Activated CD8-positive, alpha-beta memory T cell treated with anti-CD3 and anti-CD28 coated beads for 36 hours (primary cell): ENCODE results near the gene MT1H. TPM values are rescaled to one million over a fixed set of nuclear protein-coding genes. Genes with fewer than 3 reads are reported as not detected.

Experiments
- CTCF ChIA-PET: fragments of 350-600 bp; sonication (Branson Sonifier 250); formaldehyde crosslinking; loops from one replicate; lab custom pipeline; 2021; ENCODE audit warnings: antibody characterized with exemption; lab: Charles Lee
- POLR2A ChIA-PET: fragments of 350-600 bp; sonication (Branson Sonifier 250); formaldehyde crosslinking; loops from one replicate; lab custom pipeline; 2021; ENCODE audit warnings: antibody characterized with exemption; lab: Charles Lee
- total RNA-seq, 2 experiments: library from RNA; stranded (reverse); gene quantifications; one replicate each; pipeline ENCODE4 v1.2.3, GENCODE V29; 2021

Gene MT1H
- total RNA-seq, 2 experiments from 2014 or later = 0.63 to 1.1 TPM

DNA sequence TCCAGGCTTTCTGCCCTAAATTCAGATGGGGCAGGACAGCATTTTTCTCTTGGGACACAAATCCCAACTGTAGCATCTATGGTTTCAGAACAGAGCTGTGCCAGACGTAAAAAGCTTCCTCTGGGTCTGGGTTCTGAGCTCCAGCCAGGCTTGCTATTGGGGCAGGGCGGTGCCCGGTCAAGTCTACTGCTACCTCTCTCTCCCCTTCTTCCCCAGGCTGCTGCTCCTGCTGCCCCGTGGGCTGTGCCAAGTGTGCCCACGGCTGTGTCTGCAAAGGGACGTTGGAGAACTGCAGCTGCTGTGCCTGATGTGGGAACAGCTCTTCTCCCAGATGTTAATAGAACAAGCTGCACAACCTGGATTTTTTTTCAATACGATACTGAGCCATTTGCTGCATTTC is 36.1 kb upstream of the MT1H start:
- CTCF ChIA-PET = interaction anchor here (2.0 kb wide), 1 partner anchor 10 kb away, joined by 9 read pairs; no protein-coding TSS in a partner anchor
- POLR2A ChIA-PET = no interaction called here

DNA sequence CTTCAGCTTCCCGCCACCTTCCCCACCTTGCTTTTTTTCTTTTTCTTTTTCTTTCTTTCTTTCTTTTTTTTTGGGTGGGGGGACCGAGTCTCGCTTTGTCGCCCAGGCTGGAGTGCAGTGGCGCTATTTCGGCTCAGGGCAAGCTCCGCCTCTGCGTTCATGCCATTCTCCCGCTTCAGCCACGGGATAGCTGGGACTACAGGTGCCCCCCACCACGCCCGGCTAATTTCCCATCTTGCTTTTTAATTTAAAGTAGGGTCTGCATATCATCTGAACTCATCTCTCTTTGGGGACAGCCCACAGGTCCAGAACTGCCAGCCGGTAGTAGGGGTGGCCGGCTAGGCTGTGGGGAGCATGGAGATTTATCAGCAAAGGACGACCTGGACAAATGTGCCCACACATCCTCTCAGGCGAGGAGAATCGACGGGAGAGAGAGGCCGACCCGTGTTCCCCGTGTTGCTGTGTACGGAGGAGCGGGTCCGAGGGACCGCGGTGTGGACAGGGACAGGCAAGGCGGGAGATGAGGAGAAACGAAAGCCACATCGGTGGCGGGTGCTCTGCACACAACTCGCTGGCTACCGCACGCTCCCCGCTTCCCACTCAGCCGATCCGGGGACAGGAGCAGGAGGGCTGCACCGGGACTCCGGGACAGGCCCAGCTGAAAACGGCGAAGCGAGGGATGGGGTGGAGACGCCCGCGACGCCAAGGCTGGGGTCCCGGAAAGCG is 34.7 kb upstream of the MT1H start:
- POLR2A ChIA-PET = no interaction called here
- CTCF ChIA-PET = interaction anchor here (2.0 kb wide), 1 partner anchor 8 kb away, joined by 9 read pairs; no protein-coding TSS in a partner anchor

DNA sequence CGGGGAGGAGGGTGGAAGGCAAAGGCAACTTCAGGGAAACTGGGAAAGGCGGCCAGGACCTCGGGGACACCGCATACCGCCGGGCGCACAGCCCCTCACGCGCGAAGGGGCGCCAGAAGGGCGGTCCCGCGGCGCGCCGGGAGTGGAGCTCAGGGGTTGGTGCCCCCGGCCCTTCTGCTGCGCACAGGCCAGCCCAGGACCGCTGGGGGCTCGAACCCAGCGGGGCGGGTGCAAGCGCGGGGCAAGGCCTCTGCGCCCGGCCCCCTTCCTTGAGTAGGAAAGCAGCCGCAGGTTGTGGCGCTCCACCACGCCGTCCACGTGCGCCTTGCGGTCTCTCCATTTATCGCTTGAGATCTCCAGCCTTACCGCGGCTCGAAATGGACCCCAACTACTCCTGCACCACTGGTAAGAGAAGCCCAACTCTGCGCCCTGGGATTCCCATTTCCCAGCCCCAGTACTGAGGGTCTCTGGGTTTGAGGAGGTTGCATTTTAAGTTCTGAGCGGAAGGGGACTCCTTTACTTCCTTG is 34.1 kb upstream of the MT1H start:
- CTCF ChIA-PET = no interaction called here
- POLR2A ChIA-PET = no interaction called here

DNA sequence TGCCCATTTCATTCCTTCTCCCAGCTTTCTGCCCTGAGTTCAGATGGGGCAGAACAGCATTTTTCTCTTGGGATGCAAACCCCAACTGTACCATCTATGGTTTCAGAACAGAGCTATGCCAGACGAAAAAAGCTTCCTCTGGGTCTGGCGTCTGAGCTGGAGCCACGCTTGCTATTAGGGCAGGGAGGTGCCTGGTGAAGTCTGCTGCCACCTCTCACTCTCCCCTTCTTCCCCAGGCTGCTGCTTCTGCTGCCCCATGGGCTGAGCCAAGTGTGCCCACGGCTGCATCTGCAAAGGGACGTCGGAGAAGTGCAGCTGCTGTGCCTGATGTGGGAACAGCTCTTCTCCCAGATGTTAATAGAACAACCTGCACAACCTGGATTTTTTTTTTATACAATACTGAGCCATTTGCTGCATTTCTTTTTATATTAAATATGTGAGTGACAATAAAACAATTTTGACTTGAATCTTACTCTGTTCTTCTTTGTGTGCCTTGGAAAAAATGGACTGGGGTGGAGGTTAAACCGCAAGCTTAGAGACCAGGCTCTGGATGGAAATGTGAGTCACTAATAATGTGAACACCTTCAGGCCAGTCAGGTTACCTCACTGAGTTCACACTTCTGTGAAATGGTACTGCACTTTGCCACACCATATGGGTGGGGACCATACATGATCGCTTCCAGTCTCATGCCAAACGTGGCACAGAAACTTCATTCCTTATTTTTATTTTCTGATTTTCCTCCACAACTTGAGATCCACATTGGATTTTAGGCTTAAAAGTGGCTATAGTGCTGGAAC is 32.8 kb upstream of the MT1H start:
- ChIA-PET CTCF (interaction anchor here (1.1 to 1.9 kb wide), 3 partner anchors 12 to 60 kb away, joined by 3 to 6 read pairs (median 5); no protein-coding TSS in a partner anchor), POLR2A (no interaction called here)

DNA sequence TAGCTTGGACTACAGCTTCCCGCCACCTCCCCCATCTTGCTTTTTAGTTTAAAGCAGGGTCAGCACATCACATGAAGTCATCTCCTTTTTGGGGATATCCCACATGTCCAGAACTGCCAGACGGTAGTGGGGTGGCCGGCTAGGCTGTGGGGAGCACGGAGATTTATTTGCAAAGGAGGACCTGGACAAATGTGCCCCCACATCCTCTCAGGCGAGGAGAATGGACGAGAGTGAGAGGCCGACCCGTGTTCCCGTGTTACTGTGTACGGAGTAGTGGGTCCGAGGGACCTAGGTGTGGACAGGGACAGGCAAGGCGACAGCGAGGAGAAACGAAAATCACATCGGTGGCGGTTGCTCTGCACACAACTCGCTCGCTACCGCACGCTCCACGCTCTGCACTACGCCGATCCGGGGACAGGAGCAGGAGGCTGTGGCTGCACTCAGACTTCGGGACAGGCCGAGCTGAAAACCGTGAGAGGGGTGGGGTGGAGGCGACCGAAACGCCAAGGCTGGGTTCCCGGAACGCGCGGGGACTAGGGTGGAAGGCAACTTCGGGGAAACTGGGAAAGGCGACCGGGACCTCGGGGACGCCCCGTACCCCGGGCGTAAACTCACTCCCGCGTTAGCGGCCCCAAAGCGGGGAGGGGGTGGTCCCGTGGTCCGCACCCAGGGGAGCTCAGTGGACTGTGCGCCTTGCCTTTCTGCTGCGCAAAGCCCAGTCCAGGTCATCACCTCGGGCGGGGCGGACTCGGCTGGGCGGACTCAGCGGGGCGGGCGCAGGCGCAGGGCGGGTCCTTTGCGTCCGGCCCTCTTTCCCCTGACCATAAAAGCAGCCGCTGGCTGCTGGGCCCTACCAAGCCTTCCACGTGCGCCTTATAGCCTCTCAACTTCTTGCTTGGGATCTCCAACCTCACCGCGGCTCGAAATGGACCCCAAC is 31.5 kb upstream of the MT1H start, which contains the start of gene MT1A:
MT1A (plus strand) TSS at position 853 of the 937 bp plus-strand sequence; CDS start at position 926, 73 bp downstream.
- ChIA-PET CTCF (interaction anchor here (1.1 to 1.9 kb wide), 3 partner anchors 37 to 62 kb away, joined by 3 to 6 read pairs (median 5); no protein-coding TSS in a partner anchor), POLR2A (no interaction called here)

DNA sequence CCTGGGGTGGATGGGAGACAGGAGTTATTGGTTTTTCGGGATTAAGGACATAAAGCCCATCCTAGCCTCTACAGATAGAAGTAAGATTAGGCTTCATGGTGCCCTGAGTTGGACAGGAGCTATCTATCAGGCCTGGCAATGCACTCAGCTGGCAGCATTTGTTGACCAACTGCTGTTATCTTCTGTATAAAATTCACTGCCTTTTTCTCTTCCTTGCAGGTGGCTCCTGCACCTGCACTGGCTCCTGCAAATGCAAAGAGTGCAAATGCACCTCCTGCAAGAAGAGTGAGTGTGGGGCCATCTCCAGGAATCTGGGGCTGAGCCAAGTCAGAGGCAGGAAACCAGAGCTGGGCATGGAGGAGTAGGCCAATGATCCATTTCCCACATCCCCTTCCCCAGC is 30.6 kb upstream of the MT1H start:
- ChIA-PET CTCF (interaction anchor here (1.1 kb wide), 1 partner anchor 61 kb away, joined by 3 read pairs; no protein-coding TSS in a partner anchor), POLR2A (no interaction called here)

DNA sequence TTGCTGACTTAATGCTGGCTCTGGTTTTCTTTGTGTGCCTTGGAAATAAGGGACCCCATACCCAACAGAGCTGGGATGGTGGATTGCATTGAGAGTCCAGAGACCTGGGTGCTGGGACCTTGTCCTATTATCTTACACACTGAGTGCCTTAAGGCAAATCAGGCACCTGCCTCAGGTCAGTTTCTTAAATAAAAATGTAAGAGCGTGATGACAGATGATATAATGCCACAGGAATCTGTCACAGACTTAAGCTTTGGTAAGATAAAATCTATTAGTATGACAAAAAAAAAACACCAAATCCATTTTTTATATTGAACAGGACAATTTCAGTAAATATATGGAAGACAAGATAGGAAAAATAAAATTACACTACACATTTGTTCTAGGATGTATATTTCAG is 29.5 kb upstream of the MT1H start:
- POLR2A ChIA-PET = no interaction called here
- CTCF ChIA-PET = no interaction called here

DNA sequence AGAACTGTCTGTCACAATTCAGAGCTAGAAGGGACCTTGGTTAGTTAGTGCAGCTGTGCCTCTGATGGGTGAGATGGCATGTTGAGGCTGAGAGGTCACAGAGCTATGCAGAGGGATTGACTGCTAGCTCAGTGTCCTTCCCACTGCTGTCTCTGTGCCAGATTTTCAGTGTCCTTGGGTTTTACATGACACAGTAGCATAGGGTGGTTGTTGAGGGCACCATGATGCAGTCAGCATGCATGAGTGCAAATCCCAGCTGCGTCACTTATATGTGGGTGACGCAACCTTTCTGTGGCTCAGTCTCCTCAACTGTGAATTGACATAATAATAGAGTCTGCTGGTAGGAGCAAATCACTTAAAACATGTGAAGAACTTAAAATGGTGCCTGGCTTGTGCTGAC is 28.4 kb upstream of the MT1H start:
- CTCF ChIA-PET = interaction anchor here (1.1 to 1.5 kb wide), 2 partner anchors 41 to 64 kb away, joined by 3 read pairs; no protein-coding TSS in a partner anchor
- POLR2A ChIA-PET = no interaction called here

DNA sequence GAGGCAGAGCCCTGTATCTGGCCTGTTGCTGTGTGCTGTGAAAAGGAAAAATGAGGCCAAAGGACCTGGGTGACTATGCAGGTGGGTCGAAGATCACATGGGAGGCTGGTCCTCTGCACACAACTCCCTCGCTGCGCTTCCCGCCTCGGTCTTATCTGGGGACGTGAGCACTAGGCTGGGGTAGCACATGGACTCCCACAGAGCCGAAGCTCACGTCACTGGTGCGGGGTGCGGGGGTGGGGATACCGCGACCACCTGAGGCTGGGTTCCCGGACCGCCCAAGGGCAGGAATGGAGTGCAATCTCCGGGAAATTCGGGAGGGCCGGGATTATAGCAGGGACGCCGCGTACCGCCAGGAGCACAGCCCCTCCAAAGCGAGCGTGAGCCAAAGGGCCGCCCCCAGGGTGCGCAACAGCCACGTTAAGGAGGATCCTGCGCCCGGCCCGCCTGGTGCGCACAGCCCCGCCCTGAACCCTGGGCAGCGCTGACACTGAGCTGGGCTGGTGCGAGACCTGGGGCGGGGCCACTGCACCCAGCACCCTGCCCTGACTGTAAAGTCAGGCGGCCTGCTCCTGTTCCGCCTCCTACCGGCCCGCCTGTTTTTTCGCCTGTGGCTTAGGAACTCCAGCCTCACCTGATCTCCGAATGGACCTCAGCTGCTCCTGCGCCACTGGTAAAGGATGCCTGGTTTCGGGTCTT is 26.4 kb upstream of the MT1H start:
- CTCF ChIA-PET = interaction anchor here (0.9 to 2.1 kb wide), 12 partner anchors 9 to 67 kb away, joined by 3 to 9 read pairs (median 4); partner anchors contain the start of genes MT1B, MT1E, MT1X and MT2A
- POLR2A ChIA-PET = interaction anchor here (1.0 to 1.1 kb wide), 2 partner anchors 35 to 40 kb away, joined by 4 to 6 read pairs; partner anchors contain the start of genes MT1X and MT2A

DNA sequence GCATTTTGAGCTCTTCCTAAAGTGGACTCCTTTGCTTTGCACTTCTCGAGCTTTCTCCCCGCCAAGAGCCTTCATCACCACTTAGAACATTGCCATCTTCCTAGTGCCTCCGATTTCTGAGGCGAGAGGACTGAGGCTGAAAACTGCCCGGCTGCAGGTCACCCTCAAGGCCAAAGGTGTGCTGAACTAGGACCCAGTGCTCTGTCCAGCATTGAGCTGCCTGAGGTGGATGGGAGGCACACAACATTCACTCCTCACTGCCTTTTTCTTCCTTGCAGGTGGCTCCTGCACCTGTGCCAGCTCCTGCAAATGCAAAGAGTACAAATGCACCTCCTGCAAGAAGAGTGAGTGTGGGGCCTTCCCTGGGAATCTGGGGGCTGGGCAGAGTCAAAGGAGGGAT is 25.8 kb upstream of the MT1H start:
- POLR2A ChIA-PET = interaction anchor here (1.0 to 1.1 kb wide), 2 partner anchors 36 to 39 kb away, joined by 4 to 6 read pairs; partner anchors contain the start of genes MT1X and MT2A
- CTCF ChIA-PET = interaction anchor here (0.9 to 2.1 kb wide), 10 partner anchors 8 to 67 kb away, joined by 3 to 9 read pairs (median 4); partner anchors contain the start of genes MT1B, MT1E, MT1X and MT2A

DNA sequence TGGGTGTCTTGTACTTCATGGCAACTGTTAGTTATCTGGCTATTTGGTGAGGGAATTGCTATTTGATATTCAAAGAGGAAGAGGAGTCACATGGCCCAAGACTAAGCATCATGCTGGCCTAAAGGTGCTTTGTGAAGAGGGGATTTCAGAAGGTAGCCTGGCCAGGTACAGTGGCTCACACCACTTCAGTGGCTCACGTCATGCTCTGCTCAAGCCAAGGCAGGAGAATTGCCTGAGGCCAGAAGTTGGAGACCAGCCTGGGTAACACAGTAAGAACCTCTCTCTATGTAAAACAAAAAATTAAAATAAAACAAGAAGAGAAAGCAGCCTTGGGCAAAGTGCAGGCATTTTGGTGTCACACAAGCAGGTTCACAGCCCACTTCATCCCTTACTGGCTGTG is 24.3 kb upstream of the MT1H start:
- POLR2A ChIA-PET = no interaction called here
- CTCF ChIA-PET = no interaction called here

DNA sequence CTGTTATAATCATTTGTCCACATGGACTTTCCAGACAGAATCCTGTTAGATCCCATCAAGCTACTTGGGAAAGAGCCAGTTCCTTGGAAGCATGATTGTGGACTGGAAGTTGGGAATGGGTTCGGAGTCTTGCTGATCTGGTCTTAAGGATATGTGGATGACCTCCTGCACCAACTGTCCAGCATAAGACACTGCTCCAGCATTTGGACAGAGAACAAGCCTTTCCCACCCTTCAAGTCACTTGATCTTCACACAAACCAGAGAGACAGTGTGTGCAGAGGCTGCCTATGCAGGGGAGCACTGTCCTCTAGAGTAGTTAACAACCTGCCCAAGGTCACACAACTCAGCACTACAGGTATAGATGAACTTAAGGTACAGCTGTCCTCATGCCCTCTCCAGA is 23.8 kb upstream of the MT1H start:
- POLR2A ChIA-PET = no interaction called here
- CTCF ChIA-PET = interaction anchor here (0.9 kb wide), 1 partner anchor 10 kb away, joined by 3 read pairs; no protein-coding TSS in a partner anchor

DNA sequence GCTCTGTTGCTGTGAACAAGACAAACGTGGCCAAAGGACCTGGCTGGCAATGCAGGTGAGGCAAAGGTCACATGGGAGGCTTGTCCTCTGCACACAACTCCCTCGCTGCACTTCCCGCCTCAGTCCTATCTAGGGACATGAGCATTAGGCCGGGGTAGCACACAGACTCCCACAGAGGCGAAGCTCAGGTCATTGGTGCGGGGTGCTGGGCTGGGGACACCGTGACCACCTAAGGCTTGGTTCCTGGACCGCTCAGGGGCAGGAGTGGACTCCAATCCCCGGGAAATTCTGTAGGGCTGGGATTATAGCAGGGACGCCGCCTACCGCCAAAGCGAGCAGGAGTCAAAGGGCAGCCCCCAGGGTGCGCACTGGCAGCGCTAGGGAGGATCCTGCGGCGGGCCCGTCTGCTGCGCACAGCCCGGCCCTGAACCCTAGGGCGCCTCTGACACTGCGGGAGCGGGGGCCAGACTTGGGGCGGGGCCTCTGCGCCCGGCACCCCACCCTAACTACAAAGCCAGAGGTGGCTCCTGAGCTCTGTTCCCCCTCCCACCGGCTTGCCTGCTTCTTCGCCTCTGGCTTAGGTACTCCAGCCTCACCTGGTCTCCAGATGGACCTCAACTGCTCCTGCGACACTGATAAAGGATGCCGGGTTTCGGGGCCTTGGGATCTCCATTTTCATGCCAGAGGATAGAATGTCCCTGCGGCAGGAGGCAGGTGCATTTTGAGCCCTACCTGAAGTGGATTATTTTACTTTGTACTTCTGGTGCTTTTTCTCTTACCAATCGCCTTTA is 21.8 kb upstream of the MT1H start:
- CTCF ChIA-PET = no interaction called here
- POLR2A ChIA-PET = no interaction called here

DNA sequence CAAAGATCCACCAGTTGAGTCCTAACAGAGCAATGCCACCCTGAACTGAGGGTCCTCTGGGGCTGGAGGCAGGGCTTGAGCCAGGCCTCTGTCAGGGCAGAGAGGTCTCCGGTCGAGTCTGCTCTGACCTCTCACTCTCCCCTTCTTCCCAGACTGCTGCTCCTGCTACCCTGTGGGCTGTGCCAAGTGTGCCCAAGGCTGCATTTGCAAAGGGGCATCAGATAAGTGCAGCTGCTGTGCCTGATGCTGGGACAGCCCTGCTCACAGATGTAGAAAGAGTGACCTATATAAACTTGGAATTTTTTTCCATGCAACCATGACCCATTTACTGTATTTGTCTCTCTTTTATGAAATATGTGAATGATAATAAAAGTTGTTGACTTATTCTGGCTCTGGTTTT is 20.3 kb upstream of the MT1H start:
- ChIA-PET CTCF (interaction anchor here (0.7 to 1.6 kb wide), 3 partner anchors 13 to 130 kb away, joined by 3 to 4 read pairs (median 3); partner anchors contain the start of gene BBS2), POLR2A (no interaction called here)

DNA sequence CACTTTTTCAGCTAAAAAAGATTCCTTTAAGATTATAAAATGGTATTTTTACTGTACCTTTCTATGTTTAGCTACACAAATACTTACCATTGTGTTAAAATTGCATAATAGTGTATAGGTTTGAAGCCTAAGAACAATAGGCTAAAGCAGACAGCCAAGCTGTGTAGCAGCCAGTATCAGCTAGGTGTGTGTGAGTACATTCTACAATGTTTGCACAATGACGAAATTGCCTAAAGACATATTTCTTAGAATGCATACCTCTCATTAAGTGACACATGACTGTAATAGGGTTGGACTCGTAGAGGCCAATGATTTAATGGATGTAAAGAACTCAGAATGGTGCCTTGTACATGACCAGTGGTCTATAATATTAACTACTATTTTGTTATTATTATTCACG is 19.8 kb upstream of the MT1H start:
- POLR2A ChIA-PET = no interaction called here
- CTCF ChIA-PET = interaction anchor here (1.1 to 1.6 kb wide), 2 partner anchors 52 to 130 kb away, joined by 3 to 4 read pairs; partner anchors contain the start of gene BBS2

DNA sequence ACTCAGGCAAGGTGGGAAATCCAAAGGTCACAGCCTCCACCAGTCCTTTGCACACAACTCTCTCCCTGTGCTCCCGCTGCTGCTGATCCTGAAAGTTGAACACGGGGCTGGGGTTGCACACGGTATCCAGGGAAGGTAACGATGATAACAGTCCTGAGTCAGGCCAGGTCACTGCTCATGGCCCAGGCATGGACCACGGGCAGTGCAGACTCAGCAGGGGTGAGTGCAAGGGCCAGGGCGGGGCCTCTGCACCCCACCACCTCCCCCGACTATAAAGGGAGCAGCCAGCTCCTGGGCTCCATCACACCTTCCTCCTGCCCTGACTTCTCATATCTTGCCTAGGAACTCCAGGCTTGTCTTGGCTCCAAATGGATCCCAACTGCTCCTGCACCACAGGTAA is 18.0 kb upstream of the MT1H start, which contains the start of gene MT1B:
MT1B (plus strand) TSS at position 301 of the 400 bp plus-strand sequence; CDS start at position 369, 68 bp downstream.
- POLR2A ChIA-PET = no interaction called here
- CTCF ChIA-PET = interaction anchor here (1.2 kb wide), 1 partner anchor 8 kb away, joined by 4 read pairs; no protein-coding TSS in a partner anchor
